ENCODE data around the gene SFXN4.

SFXN4 gene

DNA sequence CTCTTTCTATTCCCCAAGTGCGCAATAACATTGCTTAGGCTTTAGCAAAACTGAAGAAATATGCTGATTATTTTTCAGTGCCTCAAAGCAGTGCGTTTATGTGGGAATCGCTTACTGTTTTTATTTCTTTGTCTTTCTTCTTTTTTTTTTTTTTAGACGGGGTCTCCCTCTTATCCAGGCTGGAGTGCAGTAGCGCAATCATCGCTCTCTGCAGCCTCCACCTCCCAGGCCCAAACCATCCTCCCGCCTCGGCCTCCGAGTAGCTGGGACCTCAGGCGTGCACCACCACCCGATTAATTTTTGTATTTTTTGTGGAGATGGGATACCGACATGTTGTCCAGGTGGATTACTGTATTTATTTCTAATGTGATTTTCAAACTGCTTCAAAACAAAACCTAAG lies 60.4 kb downstream of the SFXN4 start:
- no peak overlapping the region for H3K27ac ChIP-seq
- H3K36me3 ChIP-seq (ENCODE audit: control insufficient read depth, insufficient read depth, low read length): no peaks in the 10 kb centered on the region
- H3K79me2 ChIP-seq: peaks cover 2% of the 10 kb centered on the region
- no peak for TF ChIP-seq CTCF (IDR thresholded peaks at IDR 0.05)
- H3K4me3 ChIP-seq (ENCODE audit: low read depth, low read length): peak overlapping the region; percentile 57
- H2AFZ ChIP-seq: no peak overlapping the region
- H3K4me1 ChIP-seq: peaks cover 4% of the 10 kb centered on the region
- no peaks in the 10 kb centered on the region for H3K27me3 ChIP-seq (ENCODE audit: control insufficient read depth, insufficient read depth, low read length)
- H3K9ac ChIP-seq: no peak overlapping the region
- H3K9me3 ChIP-seq (ENCODE audit: control insufficient read depth, low read length): no peaks in the 10 kb centered on the region
- H3K4me2 ChIP-seq (ENCODE audit: low read length): peak overlapping the region; percentile 90

GRCh38 chr10:119104654-119105015 lies 60.9 kb downstream of the SFXN4 start:
- no peaks in the 10 kb centered on the region for H3K36me3 ChIP-seq (ENCODE audit: control insufficient read depth, insufficient read depth, low read length)
- no peak overlapping the region for H3K9ac ChIP-seq
- H3K4me2 ChIP-seq (ENCODE audit: low read length): peak overlapping the region; percentile 90
- H3K79me2 ChIP-seq: peaks cover 2% of the 10 kb centered on the region
- peak overlapping the region; percentile 66 for H2AFZ ChIP-seq
- peak overlapping the region; percentile 57 for H3K4me3 ChIP-seq (ENCODE audit: low read depth, low read length)
- no peak for TF ChIP-seq CTCF (IDR thresholded peaks at IDR 0.05)
- no peaks in the 10 kb centered on the region for H3K9me3 ChIP-seq (ENCODE audit: control insufficient read depth, low read length)
- H3K27me3 ChIP-seq (ENCODE audit: control insufficient read depth, insufficient read depth, low read length): no peaks in the 10 kb centered on the region
- peaks cover 4% of the 10 kb centered on the region for H3K4me1 ChIP-seq
- H3K27ac ChIP-seq: no peak overlapping the region

DNA sequence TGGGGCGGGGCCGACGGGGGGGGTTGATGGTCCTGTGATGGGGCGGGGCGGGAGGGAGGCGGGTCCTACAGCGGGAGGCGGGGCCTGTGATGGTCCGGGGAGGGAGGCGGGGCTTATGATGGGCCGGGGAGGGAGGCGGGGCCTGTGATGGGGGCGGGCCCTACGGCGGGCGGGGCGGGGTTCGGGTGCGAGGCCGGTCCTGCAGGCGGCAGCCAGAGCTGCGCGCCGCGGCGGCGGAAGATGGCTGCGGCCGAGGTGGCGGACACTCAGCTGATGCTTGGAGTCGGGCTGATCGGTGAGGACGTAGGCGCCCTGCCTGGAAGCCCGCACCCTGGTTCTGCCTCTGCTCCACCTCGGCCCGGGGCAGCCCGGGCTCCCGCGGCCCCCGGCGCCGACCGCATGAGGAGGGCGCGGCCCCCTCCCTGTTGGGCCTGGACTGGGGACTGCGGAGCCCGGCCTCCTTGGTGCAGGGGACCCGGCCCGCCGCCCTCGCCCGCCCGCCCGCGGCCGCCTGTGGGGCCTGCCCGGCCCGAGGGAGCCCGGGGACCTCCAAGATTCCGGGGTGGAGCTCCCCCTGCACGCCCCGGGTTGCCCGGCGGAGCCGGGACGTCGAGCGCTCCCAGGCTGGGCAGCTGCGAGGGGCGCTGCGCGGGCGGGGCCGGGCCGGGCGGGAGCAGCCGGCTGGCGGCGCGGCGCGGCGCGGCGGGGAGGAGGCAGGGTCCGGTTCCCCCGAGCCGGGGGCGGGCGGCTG lies 61.4 kb downstream of the SFXN4 start, which contains the start of gene DENND10:
Gene DENND10, plus strand, starts transcription at position 211 of the 751 bp plus-strand sequence. Its CDS starts 30 bp downstream, at position 241.
- peak within 1 kb of the TSS; percentile 85 for H2AFZ ChIP-seq
- peak within 1 kb of the TSS; percentile 90 for H3K4me2 ChIP-seq (ENCODE audit: low read length)
- H3K27me3 ChIP-seq (ENCODE audit: control insufficient read depth, insufficient read depth, low read length): no peaks in the 10 kb centered on the region
- TF ChIP-seq CTCF (IDR thresholded peaks at IDR 0.05): no peak
- peak within 1 kb of the TSS; percentile 57 for H3K4me3 ChIP-seq (ENCODE audit: low read depth, low read length)
- peak within 1 kb of the TSS; percentile 51 for H3K27ac ChIP-seq
- H3K4me1 ChIP-seq: peaks cover 4% of the 10 kb centered on the region
- H3K36me3 ChIP-seq (ENCODE audit: control insufficient read depth, insufficient read depth, low read length): no peaks in the 10 kb centered on the region
- no peaks in the 10 kb centered on the region for H3K9me3 ChIP-seq (ENCODE audit: control insufficient read depth, low read length)
- no peak within 1 kb of the TSS for H3K9ac ChIP-seq
- H3K79me2 ChIP-seq: peaks cover 2% of the 10 kb centered on the region

DNA sequence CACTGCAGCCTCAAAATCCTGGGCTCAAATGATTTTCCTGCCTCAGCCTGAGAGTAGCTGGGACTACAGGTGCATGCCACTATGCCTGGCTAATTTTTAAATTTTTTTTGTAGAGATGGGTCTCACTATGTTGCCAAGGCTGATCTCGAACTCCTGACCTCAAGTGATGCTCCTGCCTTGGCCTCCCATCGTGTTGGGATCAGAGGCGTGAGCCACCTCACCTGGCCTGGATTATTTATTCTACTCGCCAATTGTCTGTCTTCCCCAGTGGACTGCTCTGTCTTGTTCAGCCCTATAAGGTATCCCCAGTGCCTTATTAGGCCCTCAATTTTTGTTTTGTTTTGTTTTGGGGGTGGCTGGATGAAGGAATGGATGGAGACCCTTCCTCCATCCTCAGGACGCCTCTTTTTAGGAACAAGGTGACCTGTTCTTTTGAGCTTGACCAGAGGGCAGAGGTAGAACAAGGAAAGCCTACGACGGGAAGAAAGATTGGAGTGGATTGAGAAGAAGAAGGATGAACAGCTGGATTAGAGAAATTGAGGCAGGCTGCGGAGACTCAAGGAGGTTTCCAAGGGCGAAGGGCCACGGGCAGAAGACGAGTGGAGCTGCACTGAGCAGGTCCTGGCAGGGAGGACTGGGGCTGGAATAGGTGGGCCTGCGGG lies 62.1 kb downstream of the SFXN4 start:
- Histone ChIP-seq H3K4me3 (ENCODE audit: low read depth, low read length) (no peak overlapping the region), H3K27ac (peak overlapping the region; percentile 51), H3K79me2 (peaks cover 2% of the 10 kb centered on the region), H3K4me1 (peaks cover 4% of the 10 kb centered on the region), H3K27me3 (ENCODE audit: control insufficient read depth, insufficient read depth, low read length) (no peaks in the 10 kb centered on the region), H3K9ac (no peak overlapping the region), H3K4me2 (ENCODE audit: low read length) (no peak overlapping the region), H3K9me3 (ENCODE audit: control insufficient read depth, low read length) (no peaks in the 10 kb centered on the region), H2AFZ (peak overlapping the region; percentile 55), H3K36me3 (ENCODE audit: control insufficient read depth, insufficient read depth, low read length) (no peaks in the 10 kb centered on the region)
- TF ChIP-seq CTCF (IDR thresholded peaks at IDR 0.05): no peak
